GM18861 (cell line): Measurements from ENCODE around the gene L3HYPDH.

Experiments used
- ATAC-seq: cut with Tn5 transposase; IDR thresholded peaks from one replicate; pipeline ENCODE4 v1.9.1; 2021; ENCODE audit not compliant: unreplicated experiment

The L3HYPDH gene

DNA sequence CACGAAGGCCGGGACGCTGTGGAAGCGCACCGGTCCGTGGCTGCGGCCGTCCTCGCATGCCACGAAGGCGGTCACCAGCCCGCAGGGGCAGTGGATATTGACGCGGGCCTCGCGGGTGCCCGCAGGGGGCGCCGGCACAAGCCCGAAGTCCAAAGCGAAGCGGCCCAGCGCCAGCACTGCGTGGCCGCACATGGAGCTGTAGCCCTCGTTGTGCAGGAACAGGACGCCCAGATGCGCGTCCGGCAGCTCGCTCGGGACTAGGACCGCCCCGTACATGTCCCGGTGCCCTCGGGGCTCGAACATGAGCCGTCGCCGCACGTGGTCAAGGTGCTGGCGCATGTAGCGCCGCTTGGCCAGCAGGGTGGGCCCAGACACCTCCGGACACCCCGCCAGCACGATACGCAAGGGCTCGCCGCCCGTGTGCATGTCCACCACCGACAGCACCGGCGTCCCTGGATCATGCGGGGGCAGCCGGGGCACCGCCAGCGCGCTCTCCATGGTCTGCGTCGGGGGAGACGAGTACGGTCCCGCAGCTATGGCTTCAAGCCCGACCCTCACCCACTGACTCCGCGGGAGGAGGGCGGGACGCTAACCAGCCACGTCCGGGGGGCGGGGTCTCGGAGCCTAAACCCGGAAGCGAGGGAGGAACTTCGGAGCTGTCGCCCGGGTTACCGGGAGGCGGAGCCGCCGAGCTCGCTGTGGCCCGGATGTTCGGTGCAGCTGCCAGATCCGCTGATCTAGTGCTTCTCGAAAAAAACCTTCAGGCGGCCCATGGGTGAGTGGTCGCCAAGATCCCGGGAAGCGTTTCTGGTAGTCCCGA is at the start of gene L3HYPDH, which contains the start of gene JKAMP:
Gene L3HYPDH, minus strand, starts transcription at position 590 of the 820 bp plus-strand sequence. Its CDS starts 92 bp downstream, at position 498.
Gene JKAMP, plus strand, starts transcription at position 699 of the 820 bp plus-strand sequence. Its CDS starts 73 bp downstream, at position 772.
- peak; percentile 66 for ATAC-seq

DNA sequence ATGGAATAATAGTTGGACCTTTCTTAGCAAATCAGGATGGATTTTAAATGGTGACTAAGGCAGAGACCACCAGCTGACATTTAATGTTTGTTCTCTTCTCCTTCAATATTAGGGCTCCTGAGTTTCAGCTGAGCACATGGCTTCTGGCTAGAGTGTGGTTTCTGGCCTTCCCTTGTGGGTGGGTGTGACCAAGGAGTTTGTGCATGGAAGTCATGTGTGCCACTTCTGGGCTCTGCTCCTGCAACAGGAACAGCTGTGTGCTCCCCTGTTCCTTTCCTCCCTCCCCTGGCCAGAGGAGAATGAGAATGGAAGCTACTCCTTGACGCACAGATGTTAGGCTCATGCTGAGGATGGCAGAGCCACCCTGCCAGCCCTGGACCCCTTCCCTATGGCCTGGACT is 48.2 kb upstream of the L3HYPDH start:
- ATAC-seq, result no peak

DNA sequence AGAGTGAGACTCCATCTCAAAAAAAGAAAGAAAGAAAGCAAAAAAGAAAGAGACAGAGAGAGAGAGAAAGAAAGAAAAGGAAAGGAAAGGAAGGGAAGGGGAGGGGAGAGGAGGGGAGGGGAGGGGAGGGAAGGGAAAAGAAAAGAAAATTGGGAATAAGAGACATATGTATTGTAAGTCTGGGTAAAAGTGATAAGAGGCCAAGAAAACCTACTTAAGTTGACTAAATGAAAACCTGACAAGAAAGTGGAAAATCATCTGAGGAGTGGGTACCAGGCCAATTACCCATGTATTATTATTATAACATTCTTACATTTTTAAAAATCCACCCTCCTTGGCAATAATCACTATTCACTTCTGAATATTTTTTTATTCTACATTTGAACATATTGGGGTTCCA is 46.1 kb upstream of the L3HYPDH start:
- no peak for ATAC-seq

DNA sequence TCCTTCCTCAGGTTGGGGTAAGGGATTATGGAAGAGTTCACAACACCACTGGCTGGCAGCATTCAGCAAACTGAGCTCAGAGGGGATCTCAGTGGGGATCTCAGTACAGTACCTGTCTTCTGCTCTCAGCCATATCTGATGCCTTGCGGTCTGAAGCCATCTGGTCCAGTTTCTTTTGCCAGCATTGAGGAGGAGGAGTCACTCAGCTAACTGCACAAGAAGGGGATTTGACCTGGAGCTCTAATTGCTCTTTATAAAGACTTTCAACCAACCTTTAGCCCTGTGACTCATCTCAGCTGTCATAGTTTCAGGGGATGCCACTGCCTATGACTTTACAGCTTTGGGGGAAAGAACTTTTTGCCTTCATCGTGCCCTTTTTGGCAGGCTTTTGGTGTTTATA is 45.0 kb upstream of the L3HYPDH start:
- no peak for ATAC-seq

DNA sequence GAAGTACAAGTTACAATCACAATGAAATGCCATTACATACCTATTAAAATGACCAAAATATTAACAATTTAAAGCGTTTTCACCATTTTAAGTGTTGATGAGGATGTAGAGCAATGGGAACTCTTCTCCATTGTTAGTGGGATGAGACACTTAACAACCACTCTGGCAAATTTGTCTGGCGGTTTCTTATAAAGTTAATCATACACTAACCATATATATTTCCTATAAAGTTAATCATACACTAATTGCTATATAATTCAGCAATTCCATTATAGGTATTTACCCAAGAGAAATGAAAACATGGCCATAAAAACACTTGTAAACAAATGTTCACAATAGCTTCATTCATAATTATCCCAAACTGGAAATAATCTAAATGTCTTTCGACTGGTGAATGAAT is 36.0 kb upstream of the L3HYPDH start:
- ATAC-seq, result no peak

DNA sequence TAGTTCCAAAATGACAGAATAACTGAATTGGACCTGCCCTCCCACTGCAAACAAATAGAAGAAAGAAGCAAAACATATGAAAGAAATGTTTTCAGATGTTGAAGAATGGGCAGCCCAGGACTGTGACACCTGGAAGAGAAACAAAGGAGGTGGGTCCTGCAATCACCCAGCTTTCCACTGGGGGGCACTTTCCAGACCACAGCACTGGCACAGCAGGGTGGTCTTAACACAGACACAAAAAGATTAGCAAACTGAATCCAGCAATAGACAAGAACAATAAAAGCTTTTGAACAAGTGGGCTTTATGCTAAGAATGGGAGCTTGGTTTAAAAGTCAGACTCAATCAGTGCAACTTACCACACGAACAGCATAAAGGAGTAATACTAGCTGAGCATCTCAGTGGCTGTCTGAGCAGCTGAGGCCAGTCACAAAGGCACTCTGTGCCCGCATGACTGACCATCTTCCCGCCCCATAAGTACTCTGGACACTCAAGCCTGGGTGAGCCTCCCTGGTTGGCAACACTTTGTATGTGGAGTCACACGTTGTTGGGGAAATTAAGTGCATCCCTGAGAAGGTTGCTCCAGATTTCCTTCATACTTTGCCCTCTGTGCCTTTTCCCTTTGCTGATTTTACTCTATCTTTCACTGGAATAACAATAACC is 27.8 kb upstream of the L3HYPDH start:
- ATAC-seq, result no peak

DNA sequence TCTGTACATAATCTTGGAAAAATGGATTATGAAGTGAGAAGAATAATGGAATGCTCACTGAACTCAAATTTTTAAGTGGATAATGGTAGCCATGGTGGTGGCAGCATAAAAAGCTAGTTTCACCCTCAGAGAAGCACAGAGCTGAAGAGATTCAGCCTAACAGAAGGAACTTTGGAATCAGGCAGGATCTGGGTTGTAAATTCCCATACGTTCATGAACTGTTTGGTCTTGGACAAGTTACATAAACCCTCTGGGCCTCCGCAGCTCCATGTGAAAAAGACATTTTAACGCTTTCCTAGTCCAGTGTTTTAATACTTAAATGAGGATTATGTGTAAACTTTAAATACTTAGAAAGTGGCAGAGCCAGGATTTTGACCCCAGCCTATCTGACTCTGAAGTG is 26.8 kb upstream of the L3HYPDH start:
- ATAC-seq, result no peak

DNA sequence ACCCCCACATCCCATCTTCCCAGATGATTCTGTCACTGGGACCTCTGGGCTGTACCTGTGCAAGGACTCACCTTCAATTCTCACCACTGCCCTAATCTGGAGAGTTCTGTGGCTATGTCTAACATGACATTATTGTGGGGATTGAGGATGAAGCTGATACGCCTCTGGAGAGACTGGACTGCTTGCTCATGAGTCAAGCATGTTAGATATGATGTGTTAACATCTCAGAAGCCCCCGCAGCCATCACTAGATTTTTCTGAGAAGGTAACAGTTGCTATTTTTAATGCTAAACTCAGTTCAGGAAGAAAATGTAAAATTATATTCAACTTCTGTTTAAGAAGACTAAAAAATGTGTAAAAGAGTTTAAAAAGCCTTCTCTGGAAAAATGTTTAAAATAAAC is 25.8 kb upstream of the L3HYPDH start:
- no peak for ATAC-seq

DNA sequence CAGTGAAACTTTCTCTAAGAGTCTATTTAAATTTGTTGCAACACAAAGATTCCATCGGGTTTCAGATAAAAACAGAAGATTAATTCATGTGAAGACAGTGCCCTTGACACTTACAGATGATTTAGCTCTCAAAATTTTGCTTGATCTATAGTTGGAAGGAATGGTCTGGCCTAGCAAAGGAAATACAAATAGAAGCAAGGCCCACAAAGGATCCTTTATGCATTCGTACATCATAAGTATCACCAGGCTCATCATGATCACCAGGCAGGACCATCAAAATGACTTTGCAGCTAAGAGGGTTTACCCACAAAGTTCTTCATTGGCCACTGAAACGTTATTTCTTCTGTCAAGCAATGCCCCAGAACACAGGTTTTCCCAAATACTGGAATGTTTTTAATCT is 24.9 kb upstream of the L3HYPDH start:
- ATAC-seq, result no peak

DNA sequence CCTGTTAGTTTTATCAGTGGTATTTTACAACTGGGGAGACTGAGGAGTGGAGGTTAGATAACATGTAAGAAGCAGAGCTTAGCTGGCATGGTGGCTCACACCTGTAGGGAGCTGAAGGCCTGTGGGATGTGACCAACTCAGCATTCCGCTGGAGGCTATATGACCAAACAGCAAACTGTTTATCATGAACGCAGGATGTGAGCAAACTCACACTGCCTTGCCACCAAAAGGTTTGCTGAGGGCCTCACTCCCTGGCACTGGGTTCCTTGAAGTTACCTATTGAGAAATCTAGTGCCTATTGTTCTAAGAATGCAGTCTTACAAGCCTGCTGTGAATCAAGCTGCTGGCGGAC is 23.5 kb upstream of the L3HYPDH start:
- ATAC-seq, result no peak

DNA sequence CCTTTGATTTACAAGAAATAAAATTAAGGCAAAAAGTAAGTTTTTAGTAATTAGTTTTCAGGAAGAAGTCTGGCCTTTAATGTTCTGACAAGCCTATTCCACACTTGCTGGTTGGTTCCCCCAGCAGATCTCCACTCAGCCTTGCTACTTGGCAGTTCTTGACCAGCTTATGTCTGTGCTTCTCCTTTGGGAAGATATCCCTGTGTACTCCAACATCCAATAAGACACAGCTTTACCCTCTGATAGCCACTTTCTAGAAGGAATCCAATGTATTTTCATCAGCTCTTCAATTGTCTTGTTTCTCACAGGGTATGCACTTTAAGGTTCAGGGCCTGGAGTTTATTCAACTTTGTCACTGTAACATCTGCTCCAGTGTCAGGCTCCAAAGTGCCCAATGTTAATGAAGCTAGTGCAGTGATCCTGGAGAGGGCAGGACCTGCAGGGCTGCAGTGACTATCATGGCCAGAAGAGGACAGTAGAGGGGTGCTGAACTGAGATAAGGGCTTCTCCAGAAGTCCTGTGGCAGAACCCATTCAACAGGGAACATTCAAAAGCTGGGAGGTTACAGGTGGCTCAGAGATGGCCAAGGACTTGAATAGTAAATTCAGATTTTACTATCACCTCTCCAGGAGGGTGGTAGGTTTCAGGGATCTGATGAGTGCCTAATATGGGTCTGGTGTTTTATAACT is 23.0 kb upstream of the L3HYPDH start:
- ATAC-seq, result peak; percentile 61

DNA sequence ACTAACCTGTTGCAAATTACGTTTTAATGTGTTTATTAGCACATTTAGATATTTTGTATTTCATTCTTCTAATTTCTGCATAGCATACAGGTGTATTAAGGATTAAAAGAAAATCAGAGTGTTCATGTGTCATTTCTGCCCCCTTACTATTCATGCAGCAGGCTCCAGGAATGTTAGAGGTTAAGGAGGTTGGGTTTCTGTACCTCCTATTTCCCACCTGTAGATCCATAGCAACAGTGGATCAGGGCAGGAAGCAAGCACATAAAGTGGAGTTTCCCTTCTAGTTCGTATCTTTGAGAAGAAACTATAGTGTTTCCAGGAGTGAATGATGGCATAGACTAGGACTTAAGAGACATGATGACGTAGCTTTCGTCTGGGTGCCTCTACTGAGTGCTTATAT is 19.0 kb upstream of the L3HYPDH start:
- ATAC-seq, result no peak

DNA sequence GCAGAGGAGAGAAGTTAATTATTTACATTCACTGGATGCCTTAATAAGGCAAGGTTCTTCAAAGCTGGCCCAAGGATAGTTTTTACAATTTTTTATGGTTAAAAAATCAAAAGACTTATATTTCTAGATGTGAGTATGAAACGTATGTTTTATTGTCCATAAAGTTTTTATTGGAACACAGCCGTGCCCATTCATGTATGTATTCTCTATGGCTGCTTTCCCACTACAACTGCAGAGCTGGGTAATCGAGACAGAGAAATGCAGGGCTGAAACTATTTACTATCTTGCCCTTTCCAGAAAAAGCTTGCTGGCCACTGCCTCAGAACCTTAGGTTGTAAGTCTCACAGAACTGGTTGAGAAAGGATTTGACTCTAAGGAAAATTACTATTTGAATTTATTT is 16.5 kb upstream of the L3HYPDH start:
- no peak for ATAC-seq

DNA sequence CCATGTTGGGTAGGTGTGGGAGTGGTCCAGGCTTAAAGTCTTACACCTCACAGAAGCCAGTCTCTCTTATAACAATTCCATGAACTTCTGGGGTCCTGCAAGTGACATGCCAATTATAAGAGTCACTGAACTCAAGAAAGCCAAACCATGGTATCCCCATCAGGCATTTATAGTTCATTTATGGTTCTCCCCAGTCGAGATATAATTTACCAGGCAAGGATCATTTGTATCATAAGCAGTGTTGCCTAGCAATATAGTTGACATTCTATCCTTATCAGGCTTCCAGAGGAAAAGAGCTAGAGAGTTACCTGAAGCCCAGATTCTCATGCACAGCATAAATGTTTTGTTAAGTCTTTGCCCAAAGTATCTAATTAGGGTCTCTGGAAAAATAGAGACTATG is 8.2 kb upstream of the L3HYPDH start:
- ATAC-seq, result no peak

DNA sequence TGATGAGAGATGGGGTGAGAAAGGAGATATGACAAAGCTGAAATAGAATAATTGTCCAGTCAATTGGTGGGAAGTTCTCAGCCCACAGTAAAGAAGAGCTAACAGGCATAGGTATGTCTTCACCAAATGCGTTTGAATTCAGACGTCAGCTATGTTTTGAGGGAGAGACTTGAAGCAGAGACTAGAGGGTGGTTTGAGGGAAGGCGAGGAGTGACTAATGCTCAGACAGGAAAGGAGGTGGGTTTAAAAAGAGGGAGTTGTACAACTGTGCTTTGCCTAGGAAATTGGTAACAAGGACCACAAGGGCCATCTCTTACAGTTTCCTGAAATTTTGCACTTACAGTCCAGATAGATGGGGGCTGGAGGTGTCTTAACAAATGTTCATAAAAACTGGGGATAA is 6.5 kb upstream of the L3HYPDH start:
- ATAC-seq, result no peak

DNA sequence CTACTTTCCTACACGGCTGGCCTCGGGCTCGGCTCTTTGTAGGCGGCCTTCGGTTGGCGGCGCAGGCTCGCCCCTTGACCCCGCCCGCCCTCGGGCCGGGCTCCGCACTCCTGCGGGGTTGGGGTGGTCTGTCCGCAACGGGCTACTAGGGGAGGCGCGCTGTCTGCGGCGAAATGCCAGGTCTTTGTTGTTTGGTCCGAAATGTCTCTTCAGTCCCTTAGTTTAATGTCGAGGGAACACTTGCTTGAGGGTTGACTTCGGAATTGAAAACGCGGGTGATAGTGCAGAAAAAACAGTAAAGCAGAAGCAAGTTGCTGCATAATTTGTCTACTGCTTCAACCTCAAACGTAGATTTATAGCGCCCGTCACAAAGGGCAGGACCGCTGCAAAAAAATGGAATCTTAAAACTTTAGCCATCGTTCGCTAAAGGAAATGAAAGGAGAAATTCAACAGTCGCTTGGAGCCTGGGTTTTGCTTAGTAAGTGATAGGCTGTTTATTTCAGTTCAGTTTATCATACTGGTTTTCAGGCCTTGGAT is 499 bp upstream of the L3HYPDH start:
- peak; percentile 31 for ATAC-seq

DNA sequence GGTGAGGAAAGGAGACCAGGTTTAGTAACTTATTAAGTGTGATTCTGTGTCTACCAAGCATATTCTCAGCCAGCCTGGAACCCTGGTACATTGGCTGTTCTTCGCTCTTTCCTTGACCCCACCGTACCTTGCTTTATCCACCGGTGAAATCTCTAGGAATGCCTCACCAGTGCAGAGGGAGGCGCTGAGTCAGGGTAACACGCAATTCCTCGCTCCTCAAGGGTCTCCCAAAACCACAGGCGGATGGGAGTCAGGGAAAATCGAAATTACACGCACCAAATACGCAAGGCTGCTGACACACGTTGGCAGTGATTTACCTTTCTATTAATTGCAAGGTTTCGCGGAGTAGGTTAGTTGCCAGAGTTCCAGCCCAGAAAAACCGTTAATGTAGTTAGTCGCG is 845 bp downstream of the L3HYPDH start:
- ATAC-seq, result no peak

DNA sequence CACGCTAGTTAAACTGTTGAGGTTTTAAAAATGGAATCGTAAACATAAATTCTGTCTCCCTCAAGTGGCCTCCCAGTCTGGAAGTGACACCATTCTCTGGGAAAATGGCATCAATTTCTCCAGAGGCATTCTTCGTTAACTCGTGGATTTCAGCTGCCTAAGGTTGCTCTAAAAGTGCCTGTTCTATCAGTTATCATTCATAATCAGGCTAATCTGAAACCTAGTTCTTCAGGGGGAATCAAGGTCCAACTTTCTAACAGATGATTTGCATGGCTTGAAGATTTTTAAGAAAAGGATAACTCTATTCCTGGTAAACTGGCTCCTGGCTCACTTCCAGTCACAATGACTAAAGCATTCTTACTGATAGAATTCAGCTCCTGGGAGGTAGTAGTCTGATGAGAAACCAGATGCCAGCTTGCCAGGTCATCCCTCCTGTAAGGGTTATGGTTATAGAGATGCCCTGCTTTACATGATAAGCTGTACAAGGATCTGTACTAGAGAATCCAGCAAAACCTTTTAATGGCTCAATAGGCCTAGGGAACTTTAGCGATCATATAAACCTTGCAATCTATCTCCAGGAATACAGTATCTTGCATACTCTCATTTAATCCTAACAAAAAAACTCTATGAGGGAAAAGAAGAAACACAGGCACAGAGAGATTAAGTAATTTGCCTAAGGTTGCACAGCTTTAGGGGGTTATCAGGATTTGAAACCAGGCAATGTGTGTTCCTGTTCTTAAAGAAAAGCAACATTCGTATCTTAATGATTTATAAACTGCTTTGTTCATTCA is 1.5 kb downstream of the L3HYPDH start:
- no peak for ATAC-seq

DNA sequence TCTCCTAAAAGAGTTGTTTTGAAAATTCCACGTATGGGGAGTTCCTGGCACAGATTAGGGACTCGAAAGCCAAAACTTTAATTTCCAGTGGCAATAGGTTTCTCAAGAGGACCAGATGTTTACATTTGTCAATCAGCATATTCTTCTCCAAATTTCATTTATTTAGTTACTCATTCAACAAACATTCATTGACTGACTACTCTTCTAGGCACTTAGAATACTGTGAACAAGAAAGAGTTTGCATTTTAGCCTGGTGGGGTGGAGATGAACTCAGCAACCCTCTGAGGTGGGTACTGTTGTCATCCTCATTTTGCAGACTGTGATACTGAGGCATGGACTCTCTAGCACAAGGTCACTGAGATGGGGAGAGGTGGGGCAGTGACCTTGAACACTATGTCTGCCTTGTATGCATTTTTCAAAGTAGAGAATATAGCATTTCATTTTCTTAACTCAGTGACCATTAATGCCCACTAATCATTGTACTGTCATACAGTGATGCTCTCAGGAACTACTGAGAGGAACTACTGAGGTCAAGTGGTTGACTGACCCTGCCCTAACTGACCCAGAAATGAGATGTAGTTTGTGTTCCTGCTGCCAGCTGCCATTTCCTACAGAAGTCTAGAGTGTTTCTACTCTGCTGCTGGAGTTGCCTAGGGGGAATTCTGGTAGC is 2.2 kb downstream of the L3HYPDH start:
- ATAC-seq, result no peak

DNA sequence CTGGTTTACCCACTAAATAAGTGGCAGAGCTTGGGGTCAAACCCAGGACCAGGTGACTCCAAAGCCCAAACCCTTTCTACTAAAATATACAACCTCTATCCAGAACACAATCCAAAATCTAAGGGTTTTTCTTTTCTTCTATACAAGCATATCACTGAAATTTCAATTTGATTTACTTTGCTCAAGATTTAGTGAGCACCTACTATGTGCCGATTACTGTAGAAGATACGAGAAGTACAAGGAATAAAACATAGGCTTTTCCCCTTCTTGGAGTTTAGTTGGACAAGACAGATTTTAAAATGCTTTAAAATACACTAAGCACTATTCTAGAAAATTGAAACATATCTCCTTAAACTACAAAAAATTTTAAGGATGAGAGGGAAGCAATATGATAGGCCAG is 2.8 kb downstream of the L3HYPDH start:
- ATAC-seq, result no peak
